Adrenal gland (tissue), 12 donors: ENCODE results near the gene DAB2. TPM values are rescaled to one million over a fixed set of nuclear protein-coding genes. Genes with fewer than 3 reads are reported as not detected.

ENCODE experiments used
- DNase-seq, 7 donors: peaks; one replicate each; pipeline ENCODE4 v3.0.0-alpha.2; 2019 to 2020
- H3K27ac ChIP-seq, 5 donors: fragments of 200-600 bp; sonication (generic) in 4 of 5; 1 replicate in 3 of 5; 2 replicates in 2 of 5; pipeline versions ENCODE4 v1.5.1 to v1.8.0; 2016 to 2020; ENCODE audit warnings: mild to moderate bottlenecking in 1 of 5
- H3K27me3 ChIP-seq: fragments of 200-600 bp; 2 replicates; pipeline ENCODE4 v1.8.0; 2021
- H3K36me3 ChIP-seq, 2 donors: fragments of 200-600 bp; replicated peaks in 1 of 2; 1 replicate in 1 of 2; 2 replicates in 1 of 2; pipeline versions ENCODE4 v1.5.1 to v1.8.0; 2018 to 2022
- H3K4me1 ChIP-seq, 2 donors: fragments of 200-600 bp; replicated peaks in 1 of 2; 1 replicate in 1 of 2; 2 replicates in 1 of 2; pipeline versions ENCODE4 v1.5.1 to v1.8.0; 2018 to 2021
- H3K4me3 ChIP-seq, 4 donors: fragments of 200-600 bp; sonication (generic) in 3 of 4; one replicate each; pipeline ENCODE4 v1.5.1; 2016 to 2018
- H3K9me3 ChIP-seq, 3 donors: fragments of 200-600 bp; sonication (generic) in 1 of 3; replicated peaks in 1 of 3; 1 replicate in 2 of 3; 2 replicates in 1 of 3; pipeline versions ENCODE4 v1.5.1 to v1.8.0; 2016 to 2021
- CTCF ChIP-seq, 6 experiments: fragments of 450-650 bp in 4 of 6; fragments of 200-600 bp in 2 of 6; sonication (generic) in 1 of 6; IDR thresholded peaks; 1 replicate in 5 of 6; 2 replicates in 1 of 6; pipeline versions ENCODE4 v1.5.1 to v1.8.0; 2016 to 2021; ENCODE audit warnings: antibody characterized with exemption in 6 of 6, mild to moderate bottlenecking in 2 of 6, moderate library complexity in 1 of 6
- POLR2A ChIP-seq, 2 donors: fragments of 450-650 bp; IDR thresholded peaks; one replicate each; pipeline ENCODE4 v1.6.1; 2017; ENCODE audit warnings: antibody characterized with exemption in 2 of 2, mild to moderate bottlenecking in 2 of 2, moderate library complexity in 1 of 2
- WGBS, 4 donors: extraction: QIAGEN DNeasy Blood & Tissue Kit in 2 of 4; methylation state at CpG; one replicate each; pipeline versions ENCODE4 v1.1.5 to v1.1.7; 2013 to 2017; 5-methylcytosine and 5-hydroxymethylcytosine counted together
- intact Hi-C, 2 donors: fragments of 100-400 bp; cut with DNase I; formaldehyde crosslinking; loops; one replicate each; pipeline versions ENCODE4 v1.14.1 to v1.15.0; 2022 to 2023
- polyA plus RNA-seq, 3 donors: library from polyadenylated mRNA; stranded (reverse); fragments of 200-250 nt in 2 of 3; fragments of 350-450 nt in 1 of 3; fragmentation: Illumina TruSeq in 1 of 3; extraction: RNeasy Lipid Tissue Mini Kit (QIAGEN cat#74804) in 1 of 3; gene quantifications; one replicate each; pipeline ENCODE4 v1.2.3, GENCODE V29; 2013 to 2014
- total RNA-seq, 9 donors: library from RNA; depleted of rRNA in 4 of 9; stranded (reverse); fragments of >200 nt in 4 of 9; fragments of 120-200 nt in 1 of 9; fragmentation: NEBNext Ultra II Directional in 1 of 9; extraction: Animal tissue kit (Norgen Biotek cat#: 25700) in 1 of 9; gene quantifications; one replicate each; pipeline versions ENCODE4 v1.1.0 to v1.2.4, GENCODE V29; 2013 to 2023
- donor health status: healthy with polysubstance abuse.
- donor health status: Bipolar disorder and iron deficiency.
- donor health status: DM: yes; HTN: yes; CAD: no.
- donor health status: DM: no; HTN: no; CAD: no.
- donor health status: DM: no; HTN: no; CAD: no.
- donor health status: DM: yes; HTN: yes; CAD: no.

Gene DAB2
- total and polyA plus RNA-seq, 12 donors = 96.1 to 418 (median 190) TPM

DNA sequence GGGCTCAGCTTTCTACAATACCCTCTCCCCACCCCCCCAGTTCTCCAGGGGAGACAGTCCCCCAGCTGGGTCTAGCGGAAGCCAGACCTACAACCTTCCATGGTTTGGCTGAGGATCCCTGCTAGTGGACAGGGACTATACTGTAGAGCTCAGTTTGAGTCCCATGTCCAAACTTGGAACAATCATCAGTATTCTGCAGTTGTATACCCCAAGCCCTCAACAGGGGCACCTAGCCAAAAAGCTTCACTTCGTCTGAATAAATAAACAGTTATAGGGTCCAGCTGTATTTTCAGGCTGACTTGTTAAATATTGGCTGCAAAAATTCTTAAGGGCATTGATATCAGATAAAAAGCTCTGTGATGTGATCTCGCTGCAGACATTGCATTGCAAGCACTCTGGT, 45.1 kb downstream of the DAB2 start:
- Histone ChIP-seq H3K4me3 (no peak overlapping the region), H3K27me3 (no peaks in the 10 kb centered on the region), H3K9me3 (no peaks in the 10 kb centered on the region), H3K27ac (no peak overlapping the region), H3K36me3 (peaks cover 0 to 89% of the 10 kb centered on the region in 2 donors), H3K4me1 (no peaks in the 10 kb centered on the region)
- 73 to 83% (median 75%) methylated on average over 3 of the region's 3 CpGs for WGBS, 4 donors
- no peak for DNase-seq
- intact Hi-C loops = loop anchor here (5.0 kb wide), 1 partner anchor 168 kb away; no protein-coding TSS in a partner anchor
- no peak for TF ChIP-seq CTCF (IDR thresholded peaks at IDR 0.05)
- TF ChIP-seq POLR2A (IDR thresholded peaks at IDR 0.05) = no peak

DNA sequence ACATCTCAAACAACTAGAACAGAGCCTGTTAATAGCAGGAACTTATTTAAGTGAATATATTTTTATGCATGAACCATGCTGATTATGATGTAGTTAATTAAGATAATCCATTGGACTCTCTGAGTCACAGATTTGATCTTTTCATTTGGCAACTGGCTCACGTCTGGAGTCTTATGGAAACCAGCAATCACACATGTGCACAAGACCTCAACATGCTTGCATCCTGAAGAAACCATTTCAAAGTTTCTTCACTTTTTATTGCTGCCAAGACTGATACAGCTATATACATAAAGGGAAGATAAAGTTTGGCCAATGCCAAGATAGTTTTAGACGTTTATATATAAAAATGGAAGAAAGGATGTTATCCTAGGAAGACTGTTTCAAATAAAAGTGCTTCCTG, 47.2 kb downstream of the DAB2 start:
- H3K27me3 ChIP-seq = no peaks in the 10 kb centered on the region
- H3K27ac ChIP-seq = no peak overlapping the region
- WGBS, 4 donors = 38 to 57% (median 46%) methylated on average over 2 of the region's 2 CpGs
- no peaks in the 10 kb centered on the region for H3K4me1 ChIP-seq
- H3K4me3 ChIP-seq = no peak overlapping the region
- H3K36me3 ChIP-seq = peaks cover 0 to 90% of the 10 kb centered on the region in 2 donors
- no peak for DNase-seq
- intact Hi-C loops = loop anchor here in 1 of 2 donors (5.0 kb wide), 1 partner anchor 170 kb away; no protein-coding TSS in a partner anchor
- TF ChIP-seq POLR2A (IDR thresholded peaks at IDR 0.05) (no peak), CTCF (IDR thresholded peaks at IDR 0.05) (no peak)
- no peaks in the 10 kb centered on the region for H3K9me3 ChIP-seq

GRCh38 chr5:39376293-39376714, 48.5 kb downstream of the DAB2 start:
- Histone ChIP-seq H3K4me3 (no peak overlapping the region), H3K36me3 (peaks cover 0 to 89% of the 10 kb centered on the region in 2 donors), H3K27me3 (no peaks in the 10 kb centered on the region), H3K4me1 (no peaks in the 10 kb centered on the region), H3K27ac (peak overlapping the region in 1 of 5 donors; percentile 16), H3K9me3 (no peaks in the 10 kb centered on the region)
- DNase-seq = peak in 3 of 7 donors; percentile 38 to 54 (median 53)
- WGBS, 4 donors = 56 to 73% (median 64%) methylated on average over 3 of the region's 3 CpGs
- intact Hi-C loops = loop anchor here in 1 of 2 donors (5.0 kb wide), 1 partner anchor 171 kb away; no protein-coding TSS in a partner anchor
- TF ChIP-seq POLR2A (IDR thresholded peaks at IDR 0.05) (no peak), CTCF (IDR thresholded peaks at IDR 0.05) (peak; percentile 47 to 76 (median 68))

- TF ChIP-seq CTCF (IDR thresholded peaks at IDR 0.05) (no peak), POLR2A (IDR thresholded peaks at IDR 0.05) (no peak)
- DNase-seq = no peak
- no peaks in the 10 kb centered on the region for H3K4me1 ChIP-seq
- WGBS, 4 donors = 81 to 91% (median 89%) methylated on average over 2 of the region's 2 CpGs
- H3K27ac ChIP-seq = no peak overlapping the region
- intact Hi-C loops = no loop called here
- peaks cover 0 to 77% of the 10 kb centered on the region in 2 donors for H3K36me3 ChIP-seq
- H3K4me3 ChIP-seq = no peak overlapping the region
- no peaks in the 10 kb centered on the region for H3K27me3 ChIP-seq
- H3K9me3 ChIP-seq = no peaks in the 10 kb centered on the region
Observed at GRCh38 chr5:39373791-39374190, 51.0 kb downstream of the DAB2 start.
